AG08395 (cell line): ENCODE results near the gene AKT2.

Experiments
- DNase-seq: peaks from one replicate; pipeline ENCODE4 v3.0.0; 2012; ENCODE audit warnings: mixed read lengths, low spot score

Gene AKT2

GRCh38 chr19:40190891-40191835 is 94.0 kb downstream of the AKT2 start, which contains the start of gene MAP3K10:
Gene MAP3K10 (plus strand): TSS chr19:40191426. CDS start chr19:40192032, 606 bp downstream.
- peak; percentile 87 for DNase-seq

GRCh38 chr19:40184273-40184672 is 100.9 kb downstream of the AKT2 start:
- no peak for DNase-seq
